GM23248 (cell line): ENCODE measurements around the gene TNFRSF1A.

Experiments used
- EZH2 ChIP-seq: fragments of 200-600 bp; sonication (generic); IDR thresholded peaks from 2 replicates; pipeline ENCODE4 v1.6.1; 2018; ENCODE audit warnings: antibody characterized with exemption, mild to moderate bottlenecking; ENCODE audit not compliant: insufficient read depth, poor library complexity, severe bottlenecking
- EZH2phosphoT487 ChIP-seq: fragments of 200-600 bp; sonication (generic); IDR thresholded peaks from 2 replicates; pipeline ENCODE4 v1.6.1; 2018; ENCODE audit warnings: antibody characterized with exemption, moderate library complexity, mild to moderate bottlenecking, low read depth; ENCODE audit not compliant: insufficient read depth

DNA sequence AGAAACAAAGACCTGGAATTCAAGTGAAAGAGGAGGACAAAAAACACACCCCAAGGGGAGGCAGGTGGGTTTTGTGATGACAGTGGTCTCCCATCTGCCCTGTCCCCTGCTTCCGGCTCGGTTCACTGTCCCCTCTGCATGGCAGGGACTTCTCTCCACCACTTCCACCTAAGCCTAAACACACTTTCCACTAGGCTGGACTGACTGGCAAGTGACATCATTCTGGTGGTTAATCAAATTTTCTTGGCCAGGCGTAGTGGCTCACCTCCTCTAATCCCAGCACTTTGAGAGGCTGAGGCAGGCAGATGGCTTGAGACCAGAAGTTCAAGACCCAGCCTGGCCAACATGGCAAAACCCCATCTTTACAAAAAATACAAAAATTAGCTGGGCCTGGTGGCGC is 19.5 kb downstream of the TNFRSF1A start:
- TF ChIP-seq EZH2, result no peak
- no peak for TF ChIP-seq EZH2phosphoT487
